Testis (tissue), 3 donors: ENCODE data around the gene MYLK. TPM values are rescaled to one million over a fixed set of nuclear protein-coding genes. Genes with fewer than 3 reads are reported as not detected.

Experiments used
- DNase-seq: peaks from one replicate; pipeline ENCODE4 v3.0.0-alpha.2; 2019
- H3K27ac ChIP-seq, 2 donors: fragments of 200-600 bp; sonication (generic); one replicate each; pipeline ENCODE4 v1.5.1; 2019
- H3K27me3 ChIP-seq: fragments of 200-600 bp; sonication (generic); one replicate; pipeline ENCODE4 v1.5.1; 2019
- H3K36me3 ChIP-seq: fragments of 200-600 bp; sonication (generic); one replicate; pipeline ENCODE4 v1.5.1; 2017; ENCODE audit warnings: low read depth; ENCODE audit errors: missing control alignments
- H3K4me1 ChIP-seq: fragments of 200-600 bp; sonication (generic); one replicate; pipeline ENCODE4 v1.5.1; 2019
- H3K4me3 ChIP-seq, 2 donors: fragments of 200-600 bp; sonication (generic); one replicate each; pipeline ENCODE4 v1.5.1; 2017 to 2019
- H3K9me3 ChIP-seq: fragments of 200-600 bp; sonication (generic); one replicate; pipeline ENCODE4 v1.5.1; 2017
- POLR2A ChIP-seq: fragments of 450-650 bp; IDR thresholded peaks from one replicate; pipeline ENCODE4 v1.6.1; 2017; ENCODE audit warnings: antibody characterized with exemption, mild to moderate bottlenecking, moderate library complexity
- WGBS, 2 donors: methylation state at CpG; one replicate each; pipeline ENCODE4 v1.1.5; 2018; 5-methylcytosine and 5-hydroxymethylcytosine counted together
- intact Hi-C: fragments of 100-400 bp; cut with DNase I; formaldehyde crosslinking; loops from one replicate; pipeline ENCODE4 v1.15.1; 2023; ENCODE audit warnings: low total_unique reads
- polyA plus RNA-seq: library from polyadenylated mRNA; stranded (reverse); fragments of 350-450 nt; fragmentation: Illumina TruSeq; extraction: RNeasy Lipid Tissue Mini Kit (QIAGEN cat#74804); gene quantifications from one replicate; pipeline ENCODE4 v1.2.3, GENCODE V29; 2014; ENCODE audit warnings: low read depth, low replicate concordance; ENCODE audit not compliant: insufficient read depth
- total RNA-seq, 2 donors: library from RNA; depleted of rRNA; stranded (reverse); fragments of >200 nt; gene quantifications; one replicate each; pipeline ENCODE4 v1.2.3, GENCODE V29; 2016
- TF ChIP-seq, protein P1 (sequence below), 3 experiments: fragments of 450-650 bp in 2 of 3; fragments of 200-600 bp in 1 of 3; sonication (generic) in 1 of 3; IDR thresholded peaks; one replicate each; pipeline ENCODE4 v1.5.1; 2016 to 2019; ENCODE audit warnings: antibody characterized with exemption in 3 of 3, mild to moderate bottlenecking in 2 of 3, moderate library complexity in 1 of 3

Gene MYLK
- total and polyA plus RNA-seq, 3 donors from 2014 or later = 130 to 168 (median 151) TPM

GRCh38 chr3:123682781-123683504 is 201.2 kb downstream of the MYLK start:
- Histone ChIP-seq H3K27ac (peak overlapping the region in 1 of 2 donors; percentile 24), H3K9me3 (no peaks in the 10 kb centered on the region), H3K4me3 (no peak overlapping the region), H3K36me3 (no peaks in the 10 kb centered on the region), H3K27me3 (no peaks in the 10 kb centered on the region), H3K4me1 (peaks cover 14% of the 10 kb centered on the region)
- no peak for DNase-seq
- TF ChIP-seq, protein P1, sequence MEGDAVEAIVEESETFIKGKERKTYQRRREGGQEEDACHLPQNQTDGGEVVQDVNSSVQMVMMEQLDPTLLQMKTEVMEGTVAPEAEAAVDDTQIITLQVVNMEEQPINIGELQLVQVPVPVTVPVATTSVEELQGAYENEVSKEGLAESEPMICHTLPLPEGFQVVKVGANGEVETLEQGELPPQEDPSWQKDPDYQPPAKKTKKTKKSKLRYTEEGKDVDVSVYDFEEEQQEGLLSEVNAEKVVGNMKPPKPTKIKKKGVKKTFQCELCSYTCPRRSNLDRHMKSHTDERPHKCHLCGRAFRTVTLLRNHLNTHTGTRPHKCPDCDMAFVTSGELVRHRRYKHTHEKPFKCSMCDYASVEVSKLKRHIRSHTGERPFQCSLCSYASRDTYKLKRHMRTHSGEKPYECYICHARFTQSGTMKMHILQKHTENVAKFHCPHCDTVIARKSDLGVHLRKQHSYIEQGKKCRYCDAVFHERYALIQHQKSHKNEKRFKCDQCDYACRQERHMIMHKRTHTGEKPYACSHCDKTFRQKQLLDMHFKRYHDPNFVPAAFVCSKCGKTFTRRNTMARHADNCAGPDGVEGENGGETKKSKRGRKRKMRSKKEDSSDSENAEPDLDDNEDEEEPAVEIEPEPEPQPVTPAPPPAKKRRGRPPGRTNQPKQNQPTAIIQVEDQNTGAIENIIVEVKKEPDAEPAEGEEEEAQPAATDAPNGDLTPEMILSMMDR (IDR thresholded peaks at IDR 0.05) = no peak
- TF ChIP-seq POLR2A = no peak
- WGBS, 2 donors = 89 to 100% methylated on average over 1 to 10 of the region's 10 CpGs
- intact Hi-C loops = no loop called here

- intact Hi-C loops = no loop called here
- no peaks in the 10 kb centered on the region for H3K27me3 ChIP-seq
- peaks cover 15% of the 10 kb centered on the region for H3K4me1 ChIP-seq
- WGBS, 2 donors = 82 to 84% methylated on average over 5 to 6 of the region's 6 CpGs
- H3K36me3 ChIP-seq = no peaks in the 10 kb centered on the region
- H3K4me3 ChIP-seq = no peak overlapping the region
- DNase-seq = no peak
- TF ChIP-seq, protein P1 (IDR thresholded peaks at IDR 0.05) = no peak
- no peak for TF ChIP-seq POLR2A
- H3K27ac ChIP-seq = peak overlapping the region in 1 of 2 donors; percentile 24
- no peaks in the 10 kb centered on the region for H3K9me3 ChIP-seq
Measured at GRCh38 chr3:123682302-123682701, 201.8 kb downstream of the MYLK start.

DNA sequence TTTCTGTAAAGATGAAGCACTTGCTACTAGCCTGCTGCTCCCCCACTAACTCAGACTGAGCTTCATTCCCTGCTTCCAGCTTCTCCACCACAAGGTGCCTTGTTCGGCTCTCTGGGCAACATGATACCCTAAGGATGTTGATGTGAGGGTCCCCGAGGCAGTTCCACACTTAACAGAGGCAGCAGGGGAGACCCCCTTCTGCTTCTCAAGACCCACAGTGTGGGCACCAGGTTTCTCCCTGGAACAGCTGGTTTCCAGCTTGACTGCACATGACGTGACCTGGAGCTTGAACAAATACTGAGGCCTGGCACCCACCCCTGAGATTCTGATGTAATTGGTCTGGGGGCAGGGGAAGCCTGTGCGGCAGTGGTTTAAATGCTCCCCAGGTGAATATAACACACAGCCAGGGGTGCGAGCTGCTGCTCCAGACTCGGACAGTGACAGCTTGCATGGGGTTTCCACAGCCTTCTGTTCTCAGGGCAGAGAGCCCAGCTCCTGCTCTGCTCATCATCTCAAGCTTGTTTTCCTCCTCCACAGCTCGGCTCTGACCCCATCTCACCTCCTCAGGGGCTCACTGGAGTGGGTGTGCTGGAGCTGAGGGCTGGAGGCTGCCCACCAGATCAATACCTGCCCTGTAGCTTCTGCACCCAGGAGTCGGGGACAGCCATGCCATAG is 204.3 kb downstream of the MYLK start:
- Histone ChIP-seq H3K4me3 (no peak overlapping the region), H3K27me3 (no peaks in the 10 kb centered on the region), H3K4me1 (peaks cover 21% of the 10 kb centered on the region), H3K9me3 (no peaks in the 10 kb centered on the region), H3K27ac (peak overlapping the region in 1 of 2 donors; percentile 32), H3K36me3 (no peaks in the 10 kb centered on the region)
- intact Hi-C loops = no loop called here
- no peak for TF ChIP-seq POLR2A
- TF ChIP-seq, protein P1 (IDR thresholded peaks at IDR 0.05) = no peak
- no peak for DNase-seq
- WGBS, 2 donors = 60 to 61% methylated on average over 7 to 8 of the region's 8 CpGs

GRCh38 chr3:123678108-123678511 is 206.0 kb downstream of the MYLK start:
- no peaks in the 10 kb centered on the region for H3K27me3 ChIP-seq
- TF ChIP-seq, protein P1 (IDR thresholded peaks at IDR 0.05) = no peak
- no peak for TF ChIP-seq POLR2A
- WGBS, 2 donors = 41 to 42% methylated on average over 8 of the region's 8 CpGs
- DNase-seq = no peak
- no peak overlapping the region for H3K4me3 ChIP-seq
- no peaks in the 10 kb centered on the region for H3K36me3 ChIP-seq
- H3K9me3 ChIP-seq = no peaks in the 10 kb centered on the region
- intact Hi-C loops = no loop called here
- peak overlapping the region in 1 of 2 donors; percentile 27 for H3K27ac ChIP-seq
- peaks cover 21% of the 10 kb centered on the region for H3K4me1 ChIP-seq
